Testis (tissue), 2 donors: Measurements from ENCODE around the gene CD72.
"Not testable (repeated sequence)": the region's sequence is repeated elsewhere in the genome, so short reads cannot be mapped to it uniquely, and the experiment has no call there.

ENCODE experiments used
- POLR2A ChIP-seq: fragments of 450-650 bp; IDR thresholded peaks from one replicate; pipeline ENCODE4 v1.6.1; 2017; ENCODE audit warnings: antibody characterized with exemption, mild to moderate bottlenecking, moderate library complexity
- TF ChIP-seq, protein P1 (sequence below), 3 experiments: fragments of 450-650 bp in 2 of 3; fragments of 200-600 bp in 1 of 3; sonication (generic) in 1 of 3; IDR thresholded peaks; one replicate each; pipeline ENCODE4 v1.5.1; 2016 to 2019; ENCODE audit warnings: antibody characterized with exemption in 3 of 3, mild to moderate bottlenecking in 2 of 3, moderate library complexity in 1 of 3

DNA sequence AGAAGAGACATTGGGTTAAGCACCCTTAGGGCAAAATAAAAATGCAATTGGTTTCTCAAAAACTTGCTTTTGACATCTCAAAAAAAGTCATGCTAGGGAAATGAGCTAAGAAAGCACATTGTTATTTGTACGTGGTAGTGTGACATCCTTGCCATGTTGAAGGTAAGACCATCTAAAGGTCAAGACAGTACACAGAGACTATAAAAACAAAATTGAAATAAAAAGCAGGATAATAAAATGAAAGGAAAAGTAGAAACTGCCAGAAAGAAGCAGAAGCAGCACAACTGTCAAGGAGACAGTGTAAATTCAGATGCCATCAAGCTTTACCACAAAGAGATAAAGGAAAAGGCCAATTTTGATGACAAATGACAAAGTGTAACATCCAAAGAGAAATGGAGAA, 21.0 kb upstream of the CD72 start:
- TF ChIP-seq, protein P1, sequence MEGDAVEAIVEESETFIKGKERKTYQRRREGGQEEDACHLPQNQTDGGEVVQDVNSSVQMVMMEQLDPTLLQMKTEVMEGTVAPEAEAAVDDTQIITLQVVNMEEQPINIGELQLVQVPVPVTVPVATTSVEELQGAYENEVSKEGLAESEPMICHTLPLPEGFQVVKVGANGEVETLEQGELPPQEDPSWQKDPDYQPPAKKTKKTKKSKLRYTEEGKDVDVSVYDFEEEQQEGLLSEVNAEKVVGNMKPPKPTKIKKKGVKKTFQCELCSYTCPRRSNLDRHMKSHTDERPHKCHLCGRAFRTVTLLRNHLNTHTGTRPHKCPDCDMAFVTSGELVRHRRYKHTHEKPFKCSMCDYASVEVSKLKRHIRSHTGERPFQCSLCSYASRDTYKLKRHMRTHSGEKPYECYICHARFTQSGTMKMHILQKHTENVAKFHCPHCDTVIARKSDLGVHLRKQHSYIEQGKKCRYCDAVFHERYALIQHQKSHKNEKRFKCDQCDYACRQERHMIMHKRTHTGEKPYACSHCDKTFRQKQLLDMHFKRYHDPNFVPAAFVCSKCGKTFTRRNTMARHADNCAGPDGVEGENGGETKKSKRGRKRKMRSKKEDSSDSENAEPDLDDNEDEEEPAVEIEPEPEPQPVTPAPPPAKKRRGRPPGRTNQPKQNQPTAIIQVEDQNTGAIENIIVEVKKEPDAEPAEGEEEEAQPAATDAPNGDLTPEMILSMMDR (IDR thresholded peaks at IDR 0.05), result not testable (repeated sequence)
- not testable (repeated sequence) for TF ChIP-seq POLR2A
